Measurements from ENCODE around the gene FHL3.

- TF ChIP-seq CTCF (IDR thresholded peaks at IDR 0.05) (no peak), RFX5 (IDR thresholded peaks at IDR 0.05) (no peak), HOXB13 (CRISPR knock-in tag; IDR thresholded peaks at IDR 0.05; ENCODE audit: low read depth) (no peak), CHD2 (IDR thresholded peaks at IDR 0.05; ENCODE audit: low read length, partially characterized antibody) (no peak), ELK1 (IDR thresholded peaks at IDR 0.05; ENCODE audit: low read depth, low read length) (no peak), HDAC2 (IDR thresholded peaks at IDR 0.05) (no peak), HMGXB4 (CRISPR knock-in tag; IDR thresholded peaks at IDR 0.05; ENCODE audit: borderline replicate concordance) (no peak), GATA3 (IDR thresholded peaks at IDR 0.05; ENCODE audit: borderline replicate concordance) (no peak), CEBPB (IDR thresholded peaks at IDR 0.05) (no peak), USF2 (IDR thresholded peaks at IDR 0.05) (no peak), MAZ (IDR thresholded peaks at IDR 0.05; ENCODE audit: borderline replicate concordance, low read depth, low read length) (no peak), JUN (IDR thresholded peaks at IDR 0.05) (no peak), KDM1A (IDR thresholded peaks at IDR 0.05; ENCODE audit: low read depth) (no peak), BCL3 (IDR thresholded peaks at IDR 0.05) (no peak)
Observed at GRCh38 chr1:38052750-38053415, 47.6 kb upstream of the FHL3 start.
